Mesenchymal stem cell (in vitro differentiated cells and primary cell): ENCODE results near the gene CEP112.

ENCODE experiments used
- DNase-seq: peaks from one replicate; pipeline ENCODE4 v3.0.0-alpha.2; 2013
- H2AFZ ChIP-seq: one replicate; pipeline ENCODE4 v1.6.1; 2013; ENCODE audit warnings: low read depth, mild to moderate bottlenecking, control low read depth, inconsistent platforms, low read length, moderate library complexity
- H2AK5ac ChIP-seq: 2 replicates; pipeline ENCODE4 v1.6.1; 2013; ENCODE audit warnings: low read length, moderate library complexity, mild to moderate bottlenecking, inconsistent platforms; ENCODE audit not compliant: severe bottlenecking
- H2BK120ac ChIP-seq: one replicate; pipeline ENCODE4 v1.6.1; 2013; ENCODE audit warnings: low read depth, mild to moderate bottlenecking, inconsistent platforms, low read length, moderate library complexity
- H2BK12ac ChIP-seq, 2 experiments: one replicate each; pipeline ENCODE4 v1.6.1; 2013; ENCODE audit warnings: inconsistent platforms in 2 of 2, low read length in 2 of 2, mild to moderate bottlenecking in 2 of 2, moderate library complexity in 2 of 2, control low read depth in 1 of 2
- H2BK15ac ChIP-seq: one replicate; pipeline ENCODE4 v1.6.1; 2013; ENCODE audit warnings: mild to moderate bottlenecking, low read depth, inconsistent platforms; ENCODE audit not compliant: poor library complexity, severe bottlenecking
- H2BK5ac ChIP-seq: 2 replicates; pipeline ENCODE4 v1.6.1; 2013; ENCODE audit warnings: low read depth, mild to moderate bottlenecking, low read length, control low read depth, inconsistent platforms; ENCODE audit not compliant: poor library complexity, severe bottlenecking
- H3K14ac ChIP-seq, 2 experiments: one replicate each; pipeline ENCODE4 v1.6.1; 2013; ENCODE audit warnings: inconsistent platforms in 2 of 2, low read length in 2 of 2, control low read depth in 1 of 2, mild to moderate bottlenecking in 1 of 2, moderate library complexity in 1 of 2
- H3K18ac ChIP-seq, 2 experiments: one replicate each; pipeline ENCODE4 v1.6.1; 2013; ENCODE audit warnings: inconsistent platforms in 2 of 2, low read length in 2 of 2, control low read depth in 1 of 2, low read depth in 1 of 2, mild to moderate bottlenecking in 1 of 2
- H3K23ac ChIP-seq, 2 experiments: one replicate each; pipeline ENCODE4 v1.6.1; 2013; ENCODE audit warnings: inconsistent platforms in 2 of 2, low read length in 2 of 2, mild to moderate bottlenecking in 2 of 2, moderate library complexity in 2 of 2, control low read depth in 1 of 2
- H3K27ac ChIP-seq: 2 replicates; pipeline ENCODE4 v1.5.1; 2013; ENCODE audit warnings: mild to moderate bottlenecking, moderate library complexity, low read length, control low read depth, inconsistent platforms; ENCODE audit not compliant: poor library complexity, severe bottlenecking
- H3K27me3 ChIP-seq, 2 experiments: 2 replicates each; pipeline versions ENCODE4 v1.6.1 to v1.7.0; 2013; ENCODE audit warnings: low read length in 2 of 2, mild to moderate bottlenecking in 2 of 2, moderate library complexity in 2 of 2, control low read depth in 1 of 2, inconsistent platforms in 1 of 2; ENCODE audit not compliant: control insufficient read depth in 1 of 2, insufficient read depth in 1 of 2
- H3K36me3 ChIP-seq, 2 experiments: 2 replicates each; pipeline versions ENCODE4 v1.6.1 to v1.7.0; 2013; ENCODE audit warnings: low read length in 2 of 2, control low read depth in 1 of 2, inconsistent platforms in 1 of 2, low read depth in 1 of 2, mild to moderate bottlenecking in 1 of 2; ENCODE audit not compliant: insufficient read depth in 2 of 2, control insufficient read depth in 1 of 2
- H3K4ac ChIP-seq, 2 experiments: one replicate each; pipeline ENCODE4 v1.6.1; 2013; ENCODE audit warnings: inconsistent platforms in 2 of 2, low read length in 2 of 2, mild to moderate bottlenecking in 2 of 2, moderate library complexity in 2 of 2, control low read depth in 1 of 2, low read depth in 1 of 2
- H3K4me1 ChIP-seq: 2 replicates; pipeline ENCODE4 v1.6.1; 2013; ENCODE audit warnings: low read depth, low read length, control low read depth; ENCODE audit not compliant: control insufficient read depth, insufficient read depth
- H3K4me2 ChIP-seq: 2 replicates; pipeline ENCODE4 v1.6.1; 2013; ENCODE audit warnings: low read length, mild to moderate bottlenecking, inconsistent platforms; ENCODE audit not compliant: poor library complexity, severe bottlenecking
- H3K4me3 ChIP-seq, 2 experiments: 2 replicates each; pipeline versions ENCODE4 v1.5.1 to v1.7.0; 2013; ENCODE audit warnings: low read length in 2 of 2, mild to moderate bottlenecking in 2 of 2, control low read depth in 1 of 2, low read depth in 1 of 2; ENCODE audit not compliant: insufficient read depth in 1 of 2
- H3K79me1 ChIP-seq: replicated peaks from 2 replicates; pipeline ENCODE4 v1.6.1; 2013; ENCODE audit warnings: mild to moderate bottlenecking, control low read depth, low read length, inconsistent platforms; ENCODE audit not compliant: poor library complexity, severe bottlenecking
- H3K9ac ChIP-seq: 2 replicates; pipeline ENCODE4 v1.7.0; 2013; ENCODE audit warnings: mild to moderate bottlenecking, low read length, moderate library complexity
- H3K9me3 ChIP-seq: 2 replicates; pipeline ENCODE4 v1.7.0; 2013; ENCODE audit warnings: mild to moderate bottlenecking, low read length; ENCODE audit not compliant: control insufficient read depth
- H4K8ac ChIP-seq: one replicate; pipeline ENCODE4 v1.6.1; 2013; ENCODE audit warnings: inconsistent platforms, mild to moderate bottlenecking, low read length, moderate library complexity
- H4K91ac ChIP-seq: one replicate; pipeline ENCODE4 v1.6.1; 2013; ENCODE audit warnings: mild to moderate bottlenecking, low read length, inconsistent platforms
- WGBS: methylation state at CpG from one replicate; pipeline ENCODE4 v1.1.7; 2013; ENCODE audit warnings: mixed read lengths; 5-methylcytosine and 5-hydroxymethylcytosine counted together

The CEP112 gene

GRCh38 chr17:65867014-65867413, 324.9 kb downstream of the CEP112 start:
- H3K9ac ChIP-seq: no peak overlapping the region
- H2BK12ac ChIP-seq: no peak overlapping the region
- no peaks in the 10 kb centered on the region for H3K27me3 ChIP-seq
- H3K36me3 ChIP-seq: peaks cover 0 to 10% of the 10 kb centered on the region in 2 experiments
- H3K18ac ChIP-seq: no peak overlapping the region
- H2AFZ ChIP-seq: no peak overlapping the region
- no peak overlapping the region for H2BK120ac ChIP-seq
- no peak overlapping the region for H4K8ac ChIP-seq
- H3K9me3 ChIP-seq: no peaks in the 10 kb centered on the region
- no peaks in the 10 kb centered on the region for H3K79me1 ChIP-seq
- no peak overlapping the region for H3K4me3 ChIP-seq
- no peaks in the 10 kb centered on the region for H3K4me1 ChIP-seq
- H3K14ac ChIP-seq: no peak overlapping the region
- no peak overlapping the region for H2BK5ac ChIP-seq
- no peak overlapping the region for H3K4ac ChIP-seq
- H3K23ac ChIP-seq: no peak overlapping the region
- no peak overlapping the region for H2BK15ac ChIP-seq
- H4K91ac ChIP-seq: no peak overlapping the region
- no peak for DNase-seq
- H3K27ac ChIP-seq: no peak overlapping the region
- WGBS: 81% methylated on average over 6 of the region's 6 CpGs
- H3K4me2 ChIP-seq: no peak overlapping the region
- H2AK5ac ChIP-seq: no peak overlapping the region

GRCh38 chr17:65865715-65866425, 326.1 kb downstream of the CEP112 start:
- no peak overlapping the region for H3K18ac ChIP-seq
- peak overlapping the region in 1 of 2 experiments; percentile 61 for H3K14ac ChIP-seq
- H3K4me2 ChIP-seq: no peak overlapping the region
- no peak overlapping the region for H2BK120ac ChIP-seq
- no peak overlapping the region for H3K23ac ChIP-seq
- no peak overlapping the region for H3K4ac ChIP-seq
- no peak overlapping the region for H2BK15ac ChIP-seq
- WGBS: 93% methylated on average over 24 of the region's 24 CpGs
- no peak overlapping the region for H2BK12ac ChIP-seq
- no peak overlapping the region for H3K27ac ChIP-seq
- no peaks in the 10 kb centered on the region for H3K9me3 ChIP-seq
- no peak overlapping the region for H2AK5ac ChIP-seq
- H2AFZ ChIP-seq: no peak overlapping the region
- no peak overlapping the region for H3K4me3 ChIP-seq
- H3K9ac ChIP-seq: no peak overlapping the region
- H4K8ac ChIP-seq: peak overlapping the region; percentile 17
- H3K36me3 ChIP-seq: peaks cover 0 to 10% of the 10 kb centered on the region in 2 experiments
- no peaks in the 10 kb centered on the region for H3K27me3 ChIP-seq
- no peak overlapping the region for H4K91ac ChIP-seq
- no peaks in the 10 kb centered on the region for H3K4me1 ChIP-seq
- DNase-seq: no peak
- H3K79me1 ChIP-seq: no peaks in the 10 kb centered on the region
- no peak overlapping the region for H2BK5ac ChIP-seq

GRCh38 chr17:65864394-65864793, 327.5 kb downstream of the CEP112 start:
- H3K23ac ChIP-seq: no peak overlapping the region
- no peak overlapping the region for H2BK120ac ChIP-seq
- no peak overlapping the region for H2BK5ac ChIP-seq
- no peak overlapping the region for H3K4me2 ChIP-seq
- no peak overlapping the region for H2BK12ac ChIP-seq
- H3K9ac ChIP-seq: no peak overlapping the region
- no peak overlapping the region for H2AFZ ChIP-seq
- no peaks in the 10 kb centered on the region for H3K79me1 ChIP-seq
- H3K14ac ChIP-seq: no peak overlapping the region
- no peak overlapping the region for H2AK5ac ChIP-seq
- no peak overlapping the region for H4K91ac ChIP-seq
- no peak overlapping the region for H2BK15ac ChIP-seq
- WGBS: 92% methylated on average over 4 of the region's 8 CpGs
- no peak overlapping the region for H3K4me3 ChIP-seq
- DNase-seq: no peak
- no peak overlapping the region for H3K18ac ChIP-seq
- no peak overlapping the region for H4K8ac ChIP-seq
- H3K27ac ChIP-seq: no peak overlapping the region
- H3K36me3 ChIP-seq: peaks cover 0 to 10% of the 10 kb centered on the region in 2 experiments
- H3K4me1 ChIP-seq: no peaks in the 10 kb centered on the region
- H3K4ac ChIP-seq: no peak overlapping the region
- no peaks in the 10 kb centered on the region for H3K9me3 ChIP-seq
- no peaks in the 10 kb centered on the region for H3K27me3 ChIP-seq

- no peaks in the 10 kb centered on the region for H3K4me1 ChIP-seq
- WGBS: no CpG with 5 or more reads among the region's 2 CpGs
- no peak overlapping the region for H3K4me2 ChIP-seq
- no peak overlapping the region for H4K8ac ChIP-seq
- H3K36me3 ChIP-seq: no peaks in the 10 kb centered on the region
- H3K23ac ChIP-seq: no peak overlapping the region
- no peak overlapping the region for H4K91ac ChIP-seq
- H3K18ac ChIP-seq: no peak overlapping the region
- no peak overlapping the region for H3K4ac ChIP-seq
- H2BK12ac ChIP-seq: no peak overlapping the region
- H3K9me3 ChIP-seq: no peaks in the 10 kb centered on the region
- no peak overlapping the region for H2BK15ac ChIP-seq
- no peaks in the 10 kb centered on the region for H3K79me1 ChIP-seq
- H3K14ac ChIP-seq: no peak overlapping the region
- H2AK5ac ChIP-seq: no peak overlapping the region
- no peak overlapping the region for H3K4me3 ChIP-seq
- no peak overlapping the region for H2BK120ac ChIP-seq
- no peak overlapping the region for H3K27ac ChIP-seq
- no peak for DNase-seq
- H2AFZ ChIP-seq: no peak overlapping the region
- no peak overlapping the region for H2BK5ac ChIP-seq
- no peaks in the 10 kb centered on the region for H3K27me3 ChIP-seq
- H3K9ac ChIP-seq: no peak overlapping the region
Measured at GRCh38 chr17:65857718-65858117, 334.2 kb downstream of the CEP112 start.
